ENCODE data around the gene TCF19.
A peak's percentile ranks its signal among the peaks of the same experiment; 100 is the strongest.

TCF19 gene

GRCh38 chr6:31158140-31158862, at the start of gene TCF19:
TCF19 (plus strand) TSS chr6:31158589; CDS start chr6:31159470, 881 bp downstream.
- peak; percentile 96 for DNase-seq (ENCODE audit: low read depth)

- no peak for DNase-seq (ENCODE audit: low read depth)
Measured at GRCh38 chr6:31110825-31111582, 47.4 kb upstream of the TCF19 start.

GRCh38 chr6:31111712-31112111, 46.7 kb upstream of the TCF19 start:
- no peak for DNase-seq (ENCODE audit: low read depth)

GRCh38 chr6:31112478-31112877, 45.9 kb upstream of the TCF19 start, which contains the start of gene C6orf15:
C6orf15 (minus strand) TSS chr6:31112575; CDS start chr6:31112555, 20 bp downstream.
- no peak for DNase-seq (ENCODE audit: low read depth)

- no peak for DNase-seq (ENCODE audit: low read depth)
Measured at GRCh38 chr6:31113861-31114540, 44.4 kb upstream of the TCF19 start.

- no peak for DNase-seq (ENCODE audit: low read depth)
Measured at GRCh38 chr6:31114541-31114878, 43.9 kb upstream of the TCF19 start, which contains the start of gene PSORS1C1. PSORS1C1 (plus strand) TSS chr6:31114800; CDS start chr6:31129633, 14,833 bp downstream.

- no peak for DNase-seq (ENCODE audit: low read depth)
Measured at GRCh38 chr6:31114970-31115849, 43.2 kb upstream of the TCF19 start.

GRCh38 chr6:31115941-31116560, 42.3 kb upstream of the TCF19 start:
- no peak for DNase-seq (ENCODE audit: low read depth)

- no peak for DNase-seq (ENCODE audit: low read depth)
Measured at GRCh38 chr6:31116661-31117385, 41.6 kb upstream of the TCF19 start.

GRCh38 chr6:31118178-31118577, 40.2 kb upstream of the TCF19 start:
- no peak for DNase-seq (ENCODE audit: low read depth)

GRCh38 chr6:31120151-31120915, 38.1 kb upstream of the TCF19 start, which contains the start of gene CDSN:
CDSN (minus strand) TSS chr6:31120446; CDS start chr6:31120419, 27 bp downstream.
- no peak for DNase-seq (ENCODE audit: low read depth)

- DNase-seq (ENCODE audit: low read depth) = no peak
Measured at GRCh38 chr6:31121131-31121790, 37.1 kb upstream of the TCF19 start.

- DNase-seq (ENCODE audit: low read depth) = no peak
Measured at GRCh38 chr6:31122791-31123706, 35.3 kb upstream of the TCF19 start.

- DNase-seq (ENCODE audit: low read depth) = no peak
Measured at GRCh38 chr6:31125162-31125561, 33.2 kb upstream of the TCF19 start.

GRCh38 chr6:31125586-31126363, 32.6 kb upstream of the TCF19 start:
- no peak for DNase-seq (ENCODE audit: low read depth)

- DNase-seq (ENCODE audit: low read depth) = no peak
Measured at GRCh38 chr6:31126396-31127175, 31.8 kb upstream of the TCF19 start.

All from stimulated activated CD8-positive, alpha-beta memory T cell treated with anti-CD3 and anti-CD28 coated beads, Interleukin-15, amount 100 ng/mL, for 24 hours (primary cell).